GM12878 (cell line): Measurements from ENCODE around the gene HPRT1. TPM values are rescaled to one million over a fixed set of nuclear protein-coding genes. Genes with fewer than 3 reads are reported as not detected.

Source experiments
- ATAC-seq: fragments of 200-7000 bp; cut with Tn5 transposase; 3 replicates; pipeline ENCODE4 v1.9.1; 2020; ENCODE audit warnings: mild to moderate bottlenecking, moderate library complexity
- BruUV-seq: library from RNA; stranded (reverse); fragments of 400-500 nt; replicated peaks from 2 replicates; lab custom pipeline; 2021; lab: Mats Ljungman, UMichigan
- CTCF ChIA-PET: fragments of 300-600 bp; sonication (Branson Sonifier 250); formaldehyde crosslinking; extraction: SDS; loops from one replicate; lab custom pipeline; 2021; ENCODE audit warnings: inconsistent platforms; lab: Yijun Ruan, JAX
- POLR2A ChIA-PET: fragments of 350-600 bp; formaldehyde crosslinking; extraction: SDS; loops from one replicate; lab custom pipeline; 2021; ENCODE audit warnings: inconsistent platforms; lab: Charles Lee
- RAD21 ChIA-PET: fragments of 300-600 bp; sonication (Branson Sonifier 250); formaldehyde crosslinking; loops from one replicate; lab custom pipeline; 2023; ENCODE audit warnings: antibody characterized with exemption; ENCODE audit not compliant: unreplicated experiment; lab: Charles Lee
- SMC1A ChIA-PET: fragments of 300-600 bp; sonication (Branson Sonifier 250); formaldehyde crosslinking; loops from one replicate; lab custom pipeline; 2023; ENCODE audit not compliant: unreplicated experiment, uncharacterized antibody; lab: Charles Lee
- DNase-seq: peaks from one replicate; pipeline ENCODE4 v3.0.0-alpha.2; 2011; ENCODE audit warnings: low read depth, low spot score
- FAIRE-seq: peaks from 3 replicates; lab custom pipeline; 2011; peaks lifted over from hg19 to GRCh38; lab: Jason Lieb, UNC
- H2AFZ ChIP-seq: 2 replicates; pipeline ENCODE4 v1.6.0; 2011; ENCODE audit warnings: low read depth, low read length, control low read depth; ENCODE audit not compliant: control insufficient read depth
- H3K27ac ChIP-seq: 2 replicates; pipeline ENCODE4 v1.5.1; 2011; ENCODE audit warnings: control low read depth; ENCODE audit not compliant: control insufficient read depth, insufficient read depth
- H3K27me3 ChIP-seq, 2 experiments: replicated peaks in 1 of 2; 2 replicates each; pipeline versions ENCODE4 v1.6.0 to v1.6.1; 2011; ENCODE audit warnings: low read length in 1 of 2; ENCODE audit not compliant: control insufficient read depth in 2 of 2, insufficient read depth in 2 of 2
- H3K36me3 ChIP-seq, 2 experiments: 2 replicates each; pipeline ENCODE4 v1.5.1; 2011; ENCODE audit warnings: low read length in 1 of 2; ENCODE audit not compliant: control insufficient read depth in 2 of 2, insufficient read depth in 2 of 2
- H3K4me1 ChIP-seq: 2 replicates; pipeline ENCODE4 v1.6.1; 2011; ENCODE audit warnings: mild to moderate bottlenecking, low read length, moderate library complexity, mixed read lengths; ENCODE audit not compliant: control insufficient read depth, insufficient read depth
- H3K4me2 ChIP-seq: 2 replicates; pipeline ENCODE4 v1.6.0; 2011; ENCODE audit warnings: control low read depth; ENCODE audit not compliant: control insufficient read depth, insufficient read depth
- H3K4me3 ChIP-seq: fragments of 200-600 bp; sonication (generic); 2 replicates; pipeline ENCODE4 v1.5.1; 2016
- H3K79me2 ChIP-seq: 2 replicates; pipeline ENCODE4 v1.6.0; 2011; ENCODE audit warnings: low read length; ENCODE audit not compliant: control insufficient read depth, insufficient read depth
- H3K9ac ChIP-seq: 2 replicates; pipeline ENCODE4 v1.8.0; 2011; ENCODE audit warnings: low read length, control low read depth, mixed read lengths; ENCODE audit not compliant: control insufficient read depth, insufficient read depth
- H3K9me3 ChIP-seq: replicated peaks from 3 replicates; pipeline ENCODE4 v1.5.1; 2011; ENCODE audit warnings: mild to moderate bottlenecking, low read length; ENCODE audit not compliant: control insufficient read depth, insufficient read depth
- H4K20me1 ChIP-seq: 2 replicates; pipeline ENCODE4 v1.6.0; 2011; ENCODE audit not compliant: control insufficient read depth, insufficient read depth
- HDAC6 ChIP-seq: fragments of 200-600 bp; sonication (generic); IDR thresholded peaks from one replicate; pipeline ENCODE4 v1.8.0; 2017; ENCODE audit warnings: antibody characterized with exemption; ENCODE audit not compliant: unreplicated experiment
- NFIC ChIP-seq: IDR thresholded peaks from 2 replicates; pipeline ENCODE4 v1.6.1; 2012; ENCODE audit warnings: low read depth, mild to moderate bottlenecking, inconsistent platforms, low read length, moderate library complexity
- PAX5 ChIP-seq: IDR thresholded peaks from 2 replicates; pipeline ENCODE4 v1.6.1; 2011; ENCODE audit warnings: low read depth, low read length, borderline replicate concordance
- SIN3A ChIP-seq: IDR thresholded peaks from 2 replicates; pipeline ENCODE4 v1.6.1; 2012; ENCODE audit warnings: low read depth, low read length, improper control_type of control experiment
- SMAD5 ChIP-seq: IDR thresholded peaks from 2 replicates; pipeline ENCODE4 v1.6.1; 2016; ENCODE audit warnings: antibody characterized with exemption, low read depth
- WRNIP1 ChIP-seq: IDR thresholded peaks from 2 replicates; pipeline ENCODE4 v1.6.1; 2011; ENCODE audit warnings: low read depth, low read length, improper control_type of control experiment, borderline replicate concordance
- WGBS: methylation state at CpG from one replicate; pipeline ENCODE4 v1.1.6; 2016; ENCODE audit warnings: low lambda C conversion rate; ENCODE audit not compliant: insufficient replicate concordance, insufficient coverage; ENCODE audit errors: missing lambda C conversion rate; 5-methylcytosine and 5-hydroxymethylcytosine counted together
- in situ Hi-C: fragments of 300-500 bp; cut with MboI; formaldehyde crosslinking; loops from 9 replicates; pipeline ENCODE4 v1.14.3; 2018; ENCODE audit warnings: mixed read lengths
- intact Hi-C: fragments of 100-400 bp; cut with micrococcal nuclease; formaldehyde crosslinking; loops from one replicate; pipeline ENCODE4 v1.14.2; 2022; ENCODE audit not compliant: unreplicated experiment
- polyA plus RNA-seq, 11 experiments: library from polyadenylated mRNA; depleted of rRNA in 4 of 11; unstranded in 6 of 11; stranded (reverse) in 5 of 11; fragments of >200 nt; fragmentation: Nextera tagmentation in 4 of 11; fragmentation: Illumina TruSeq in 1 of 11; extraction: Ambion mirVana in 4 of 11; extraction: Trizol in 1 of 11; gene quantifications; 1 replicate in 1 of 11; 2 replicates in 10 of 11; pipeline versions ENCODE4 v1.2.1 to v1.2.3, GENCODE V29; 2011 to 2016; ENCODE audit warnings: inconsistent platforms in 2 of 11, missing spikeins in 2 of 11, low read depth in 1 of 11
- total RNA-seq, 4 experiments: library from RNA; depleted of rRNA in 3 of 4; stranded (reverse); fragments of >200 nt in 3 of 4; fragmentation: Illumina TruSeq in 1 of 4; extraction: Trizol in 1 of 4; gene quantifications; 2 replicates each; pipeline versions ENCODE4 v1.2.1 to v1.2.3, GENCODE V29; 2013 to 2021
- TF ChIP-seq, protein P1 (sequence below): fragments of 450-650 bp; formaldehyde crosslinking; IDR thresholded peaks from 2 replicates; pipeline ENCODE4 v1.4.0; 2020; ENCODE audit warnings: mild to moderate bottlenecking, moderate library complexity
- TF ChIP-seq, protein P2 (sequence below): fragments of 450-650 bp; IDR thresholded peaks from 2 replicates; pipeline ENCODE4 v1.6.1; 2017; ENCODE audit warnings: borderline replicate concordance

Gene HPRT1
- total and polyA plus RNA-seq, 10 of the 15 experiments (the other 5 are each of a cell fraction or from before 2014, with no cell fraction given) = 19.3 to 161 (median 92.7) TPM

DNA sequence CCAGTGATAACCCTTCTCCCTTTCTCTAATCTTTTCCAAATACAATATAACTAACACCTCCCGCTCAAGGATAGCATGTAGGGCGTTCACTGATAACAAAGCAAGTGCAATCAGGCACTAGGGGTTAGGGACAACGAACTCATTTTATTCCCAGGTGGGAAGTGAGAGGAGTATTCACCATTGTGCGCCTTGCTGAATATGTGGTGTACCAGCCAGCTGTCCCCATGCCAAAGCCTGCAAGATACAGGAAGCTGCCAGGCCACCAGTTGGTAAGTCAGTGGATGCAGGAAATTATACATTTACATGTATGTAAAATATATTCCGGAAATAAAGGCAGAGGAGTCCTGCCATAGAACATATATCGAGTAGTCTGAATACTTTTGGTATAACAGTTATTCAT lies 6.3 kb upstream of the HPRT1 start:
- in situ Hi-C loops = no loop called here
- Histone ChIP-seq H3K27me3 (no peaks in the 10 kb centered on the region), H2AFZ (no peak overlapping the region), H3K9me3 (no peaks in the 10 kb centered on the region), H3K4me3 (no peak overlapping the region), H3K4me2 (no peak overlapping the region), H3K36me3 (no peaks in the 10 kb centered on the region), H3K79me2 (no peaks in the 10 kb centered on the region), H3K4me1 (no peaks in the 10 kb centered on the region), H3K27ac (no peak overlapping the region), H4K20me1 (no peaks in the 10 kb centered on the region), H3K9ac (no peak overlapping the region)
- ChIA-PET POLR2A (no interaction called here), SMC1A (no interaction called here), RAD21 (no interaction called here), CTCF (interaction anchor here (0.7 kb wide), 1 partner anchor 75 kb away, joined by 3 read pairs; no protein-coding TSS in a partner anchor)
- intact Hi-C loops = no loop called here
- FAIRE-seq (no peak), ATAC-seq (no peak), DNase-seq (no peak)
- BruUV-seq = no TSS peak
- TF ChIP-seq HDAC6 (no peak), WRNIP1 (no peak), NFIC (no peak), SMAD5 (no peak), PAX5 (no peak), SIN3A (no peak)
- TF ChIP-seq, protein P1, sequence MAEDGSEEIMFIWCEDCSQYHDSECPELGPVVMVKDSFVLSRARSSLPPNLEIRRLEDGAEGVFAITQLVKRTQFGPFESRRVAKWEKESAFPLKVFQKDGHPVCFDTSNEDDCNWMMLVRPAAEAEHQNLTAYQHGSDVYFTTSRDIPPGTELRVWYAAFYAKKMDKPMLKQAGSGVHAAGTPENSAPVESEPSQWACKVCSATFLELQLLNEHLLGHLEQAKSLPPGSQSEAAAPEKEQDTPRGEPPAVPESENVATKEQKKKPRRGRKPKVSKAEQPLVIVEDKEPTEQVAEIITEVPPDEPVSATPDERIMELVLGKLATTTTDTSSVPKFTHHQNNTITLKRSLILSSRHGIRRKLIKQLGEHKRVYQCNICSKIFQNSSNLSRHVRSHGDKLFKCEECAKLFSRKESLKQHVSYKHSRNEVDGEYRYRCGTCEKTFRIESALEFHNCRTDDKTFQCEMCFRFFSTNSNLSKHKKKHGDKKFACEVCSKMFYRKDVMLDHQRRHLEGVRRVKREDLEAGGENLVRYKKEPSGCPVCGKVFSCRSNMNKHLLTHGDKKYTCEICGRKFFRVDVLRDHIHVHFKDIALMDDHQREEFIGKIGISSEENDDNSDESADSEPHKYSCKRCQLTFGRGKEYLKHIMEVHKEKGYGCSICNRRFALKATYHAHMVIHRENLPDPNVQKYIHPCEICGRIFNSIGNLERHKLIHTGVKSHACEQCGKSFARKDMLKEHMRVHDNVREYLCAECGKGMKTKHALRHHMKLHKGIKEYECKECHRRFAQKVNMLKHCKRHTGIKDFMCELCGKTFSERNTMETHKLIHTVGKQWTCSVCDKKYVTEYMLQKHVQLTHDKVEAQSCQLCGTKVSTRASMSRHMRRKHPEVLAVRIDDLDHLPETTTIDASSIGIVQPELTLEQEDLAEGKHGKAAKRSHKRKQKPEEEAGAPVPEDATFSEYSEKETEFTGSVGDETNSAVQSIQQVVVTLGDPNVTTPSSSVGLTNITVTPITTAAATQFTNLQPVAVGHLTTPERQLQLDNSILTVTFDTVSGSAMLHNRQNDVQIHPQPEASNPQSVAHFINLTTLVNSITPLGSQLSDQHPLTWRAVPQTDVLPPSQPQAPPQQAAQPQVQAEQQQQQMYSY (CRISPR knock-in tag) = no peak
- TF ChIP-seq, protein P2, sequence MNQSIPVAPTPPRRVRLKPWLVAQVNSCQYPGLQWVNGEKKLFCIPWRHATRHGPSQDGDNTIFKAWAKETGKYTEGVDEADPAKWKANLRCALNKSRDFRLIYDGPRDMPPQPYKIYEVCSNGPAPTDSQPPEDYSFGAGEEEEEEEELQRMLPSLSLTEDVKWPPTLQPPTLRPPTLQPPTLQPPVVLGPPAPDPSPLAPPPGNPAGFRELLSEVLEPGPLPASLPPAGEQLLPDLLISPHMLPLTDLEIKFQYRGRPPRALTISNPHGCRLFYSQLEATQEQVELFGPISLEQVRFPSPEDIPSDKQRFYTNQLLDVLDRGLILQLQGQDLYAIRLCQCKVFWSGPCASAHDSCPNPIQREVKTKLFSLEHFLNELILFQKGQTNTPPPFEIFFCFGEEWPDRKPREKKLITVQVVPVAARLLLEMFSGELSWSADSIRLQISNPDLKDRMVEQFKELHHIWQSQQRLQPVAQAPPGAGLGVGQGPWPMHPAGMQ = no peak
- WGBS = 44% methylated on average over 6 of the region's 6 CpGs
